BLaER1 treated with 17β-estradiol and CSF1 and Interleukin-3, amounts not matched to agents 10 nM and 100 nM (cell line): ENCODE data around the gene OPA1.

Experiments used
- H3K27ac ChIP-seq, 11 experiments: shearing (Covaris generic); formaldehyde crosslinking; 2 replicates each; pipeline ENCODE4 v1.8.1; 2022
- H3K27me3 ChIP-seq, 11 experiments: shearing (Covaris generic); formaldehyde crosslinking; 2 replicates each; pipeline ENCODE4 v1.8.1; 2022
- H3K36me3 ChIP-seq, 11 experiments: shearing (Covaris generic); formaldehyde crosslinking; 2 replicates each; pipeline ENCODE4 v1.8.1; 2022
- H3K4me1 ChIP-seq, 10 experiments: shearing (Covaris generic); formaldehyde crosslinking; 2 replicates each; pipeline ENCODE4 v1.8.1; 2022
- H3K4me2 ChIP-seq, 11 experiments: shearing (Covaris generic); formaldehyde crosslinking; 2 replicates each; pipeline ENCODE4 v1.8.1; 2022
- H3K4me3 ChIP-seq, 10 experiments: shearing (Covaris generic); formaldehyde crosslinking; 2 replicates each; pipeline ENCODE4 v1.8.1; 2022
- H3K9ac ChIP-seq, 11 experiments: shearing (Covaris generic); formaldehyde crosslinking; 2 replicates each; pipeline ENCODE4 v1.8.1; 2022
- H3K9me3 ChIP-seq, 11 experiments: shearing (Covaris generic); formaldehyde crosslinking; replicated peaks in 1 of 11; 2 replicates each; pipeline ENCODE4 v1.8.1; 2022
- H4K20me1 ChIP-seq, 11 experiments: shearing (Covaris generic); formaldehyde crosslinking; 2 replicates each; pipeline ENCODE4 v1.8.1; 2022
- Cebpa-rat ChIP-seq, 11 experiments: shearing (Covaris generic); IDR thresholded peaks; 2 replicates each; pipeline ENCODE4 v1.8.1; 2022

The OPA1 gene

DNA sequence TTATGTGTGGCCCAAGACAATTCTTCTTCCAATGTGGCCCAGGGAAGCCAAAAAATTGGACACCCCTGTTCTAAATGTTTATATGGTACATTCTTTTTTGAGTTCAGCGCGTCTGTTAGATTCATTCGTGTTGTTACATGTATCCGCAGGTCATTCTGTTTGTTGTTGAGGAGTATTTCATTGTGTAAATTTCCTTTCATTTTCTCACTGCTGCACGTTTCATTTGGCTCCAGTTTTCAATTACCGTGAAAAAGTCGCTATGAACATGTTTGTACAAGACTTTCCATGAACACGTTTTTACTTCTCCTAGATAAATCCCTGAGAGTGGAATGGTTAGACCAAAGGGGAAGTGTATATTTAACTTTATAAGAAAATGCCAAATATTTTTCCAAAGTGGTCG is 7.5 kb upstream of the OPA1 start:
- H4K20me1 ChIP-seq = no peaks in the 10 kb centered on the region
- TF ChIP-seq Cebpa-rat (IDR thresholded peaks at IDR 0.05) = no peak
- H3K9ac ChIP-seq = no peak overlapping the region
- no peaks in the 10 kb centered on the region for H3K36me3 ChIP-seq
- no peak overlapping the region for H3K4me2 ChIP-seq
- no peak overlapping the region for H3K4me3 ChIP-seq
- no peaks in the 10 kb centered on the region for H3K9me3 ChIP-seq
- H3K27ac ChIP-seq = no peak overlapping the region
- peaks cover 0 to 12% (median 0%) of the 10 kb centered on the region in 10 experiments; a peak in 5 of 20 replicates for H3K4me1 ChIP-seq
- no peaks in the 10 kb centered on the region for H3K27me3 ChIP-seq

DNA sequence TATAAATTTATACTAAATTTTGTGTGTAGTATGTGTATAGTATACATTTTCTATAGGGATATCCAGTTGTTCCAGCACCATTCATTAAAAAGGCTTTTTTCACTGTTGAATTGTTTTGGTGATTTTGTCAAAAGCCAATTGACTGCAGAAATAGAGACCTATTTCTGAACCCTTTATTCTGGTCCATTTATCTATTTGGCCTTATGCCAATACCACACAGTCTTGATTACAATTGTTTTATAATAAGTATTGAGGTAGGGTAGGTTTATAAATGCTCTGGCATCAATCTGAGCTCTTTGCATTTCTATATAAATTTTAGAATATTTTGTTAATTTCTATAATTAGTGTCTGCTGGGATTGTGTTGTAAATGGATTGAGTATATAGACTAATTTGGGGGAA is 6.5 kb upstream of the OPA1 start:
- no peak for TF ChIP-seq Cebpa-rat (IDR thresholded peaks at IDR 0.05)
- Histone ChIP-seq H3K27me3 (no peaks in the 10 kb centered on the region), H4K20me1 (no peaks in the 10 kb centered on the region), H3K4me1 (peaks cover 0 to 14% (median 0%) of the 10 kb centered on the region in 10 experiments; a peak in 5 of 20 replicates), H3K9ac (no peak overlapping the region), H3K4me3 (no peak overlapping the region), H3K4me2 (no peak overlapping the region), H3K36me3 (no peaks in the 10 kb centered on the region), H3K27ac (no peak overlapping the region), H3K9me3 (no peaks in the 10 kb centered on the region)

DNA sequence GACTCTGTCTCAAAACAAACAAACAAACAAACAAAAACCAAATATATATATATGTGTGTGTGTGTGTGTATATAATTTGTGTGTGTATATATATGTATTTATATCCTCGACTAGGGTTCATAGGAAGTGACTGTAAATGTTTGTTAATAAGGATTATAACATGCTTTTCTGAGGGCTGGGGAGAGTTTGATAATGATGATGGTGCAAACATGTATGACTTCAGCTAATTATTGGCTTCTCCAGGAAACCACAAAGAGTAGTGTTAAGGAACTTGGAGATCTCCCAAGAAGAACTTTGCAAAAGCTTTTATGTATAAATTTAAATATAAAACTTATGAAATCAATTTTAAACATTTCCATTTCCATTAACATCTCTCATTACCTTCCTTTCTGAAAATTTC is 3.9 kb upstream of the OPA1 start:
- H3K27me3 ChIP-seq = no peaks in the 10 kb centered on the region
- H3K4me3 ChIP-seq = no peak overlapping the region
- no peak for TF ChIP-seq Cebpa-rat (IDR thresholded peaks at IDR 0.05)
- H4K20me1 ChIP-seq = peaks cover 0 to 7% (median under 1%) of the 10 kb centered on the region in 11 experiments; a peak in 9 of 22 replicates
- H3K4me2 ChIP-seq = peak overlapping the region in 2 of 11 experiments; percentile 16 to 37; a peak in 2 of 22 replicates
- H3K9ac ChIP-seq = no peak overlapping the region
- no peak overlapping the region for H3K27ac ChIP-seq
- peaks cover 8 to 23% (median 11%) of the 10 kb centered on the region in 10 experiments; a peak in 19 of 20 replicates for H3K4me1 ChIP-seq
- no peaks in the 10 kb centered on the region for H3K9me3 ChIP-seq
- H3K36me3 ChIP-seq = no peaks in the 10 kb centered on the region

GRCh38 chr3:193589616-193590015 is 3.4 kb upstream of the OPA1 start:
- Histone ChIP-seq H3K4me3 (no peak overlapping the region), H3K4me2 (peak overlapping the region in 2 of 11 experiments; percentile 16 to 37; a peak in 2 of 22 replicates), H3K9me3 (no peaks in the 10 kb centered on the region), H3K9ac (no peak overlapping the region), H3K27ac (no peak overlapping the region), H3K4me1 (peaks cover 13 to 28% (median 16%) of the 10 kb centered on the region in 10 experiments), H4K20me1 (peaks cover 0 to 12% (median 6%) of the 10 kb centered on the region in 11 experiments; a peak in 10 of 22 replicates), H3K36me3 (no peaks in the 10 kb centered on the region), H3K27me3 (no peaks in the 10 kb centered on the region)
- TF ChIP-seq Cebpa-rat (IDR thresholded peaks at IDR 0.05) = no peak

- no peak for TF ChIP-seq Cebpa-rat (IDR thresholded peaks at IDR 0.05)
- no peaks in the 10 kb centered on the region for H3K9me3 ChIP-seq
- no peak overlapping the region; a peak in 1 of 22 replicates for H3K4me2 ChIP-seq
These were observed 2.7 kb upstream of the OPA1 start for GRCh38 chr3:193590088-193590856.

DNA sequence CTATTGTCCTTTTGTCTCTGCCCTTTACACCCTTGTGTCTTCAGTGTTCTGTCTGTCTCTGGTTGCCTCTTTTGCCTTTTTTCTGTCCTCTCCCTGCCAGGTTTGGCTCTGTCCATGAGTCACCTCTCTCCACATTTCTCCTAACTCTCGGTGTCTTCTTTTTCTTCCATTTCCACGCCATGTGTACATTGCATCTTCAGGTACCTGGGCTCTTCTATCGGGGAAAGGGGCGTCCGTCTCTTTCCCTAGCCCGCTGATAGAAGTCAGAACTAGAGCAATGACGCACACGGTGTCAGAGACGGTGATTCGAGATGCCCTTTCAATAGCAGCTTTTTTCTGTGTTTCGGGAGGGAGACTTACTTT is 641 bp downstream of the OPA1 start:
- no peak for TF ChIP-seq Cebpa-rat (IDR thresholded peaks at IDR 0.05)
- peaks cover 23 to 39% (median 24%) of the 10 kb centered on the region in 11 experiments for H3K36me3 ChIP-seq
- peaks cover 16 to 40% (median 26%) of the 10 kb centered on the region in 10 experiments for H3K4me1 ChIP-seq
- no peaks in the 10 kb centered on the region for H3K9me3 ChIP-seq
- H3K27ac ChIP-seq = peak overlapping the region; percentile 88 to 97 (median 94)
- H3K9ac ChIP-seq = peak overlapping the region; percentile 91 to 98 (median 96)
- peak overlapping the region; percentile 86 to 98 (median 90) for H3K4me3 ChIP-seq
- H3K27me3 ChIP-seq = no peaks in the 10 kb centered on the region
- peaks cover 13 to 49% (median 40%) of the 10 kb centered on the region in 11 experiments; a peak in 19 of 22 replicates for H4K20me1 ChIP-seq
- peak overlapping the region; percentile 83 to 96 (median 90) for H3K4me2 ChIP-seq

More at GRCh38 chr3:193590088-193590856, 2.7 kb upstream of the OPA1 start:
- Histone ChIP-seq H3K27me3 (no peaks in the 10 kb centered on the region), H3K36me3 (0 out of 22 replicates have a peak, but pooled peaks cover 0 to 5% (median 0%) of the 10 kb centered on the region in 11 experiments), H3K4me3 (no peak overlapping the region), H3K9ac (no peak overlapping the region), H3K27ac (no peak overlapping the region), H4K20me1 (peaks cover 0 to 19% (median 12%) of the 10 kb centered on the region in 11 experiments; a peak in 14 of 22 replicates), H3K4me1 (peaks cover 16 to 35% (median 22%) of the 10 kb centered on the region in 10 experiments)

- H3K4me2 ChIP-seq = peak overlapping the region; percentile 83 to 96 (median 90)
- peaks cover 37 to 54% (median 39%) of the 10 kb centered on the region in 11 experiments for H3K36me3 ChIP-seq
- H3K9me3 ChIP-seq = no peaks in the 10 kb centered on the region
- H4K20me1 ChIP-seq = peaks cover 26 to 64% (median 54%) of the 10 kb centered on the region in 11 experiments; a peak in 19 of 22 replicates
- H3K27ac ChIP-seq = no peak overlapping the region
- peaks cover 16 to 32% (median 25%) of the 10 kb centered on the region in 10 experiments for H3K4me1 ChIP-seq
- H3K4me3 ChIP-seq = peak overlapping the region in 9 of 10 experiments; percentile 86 to 98 (median 90); a peak in 11 of 20 replicates
- TF ChIP-seq Cebpa-rat (IDR thresholded peaks at IDR 0.05) = no peak
- H3K9ac ChIP-seq = peak overlapping the region in 3 of 11 experiments; percentile 42 to 96 (median 95); a peak in 4 of 22 replicates
- no peaks in the 10 kb centered on the region for H3K27me3 ChIP-seq
These were observed 2.1 kb downstream of the OPA1 start for GRCh38 chr3:193594946-193595689.

DNA sequence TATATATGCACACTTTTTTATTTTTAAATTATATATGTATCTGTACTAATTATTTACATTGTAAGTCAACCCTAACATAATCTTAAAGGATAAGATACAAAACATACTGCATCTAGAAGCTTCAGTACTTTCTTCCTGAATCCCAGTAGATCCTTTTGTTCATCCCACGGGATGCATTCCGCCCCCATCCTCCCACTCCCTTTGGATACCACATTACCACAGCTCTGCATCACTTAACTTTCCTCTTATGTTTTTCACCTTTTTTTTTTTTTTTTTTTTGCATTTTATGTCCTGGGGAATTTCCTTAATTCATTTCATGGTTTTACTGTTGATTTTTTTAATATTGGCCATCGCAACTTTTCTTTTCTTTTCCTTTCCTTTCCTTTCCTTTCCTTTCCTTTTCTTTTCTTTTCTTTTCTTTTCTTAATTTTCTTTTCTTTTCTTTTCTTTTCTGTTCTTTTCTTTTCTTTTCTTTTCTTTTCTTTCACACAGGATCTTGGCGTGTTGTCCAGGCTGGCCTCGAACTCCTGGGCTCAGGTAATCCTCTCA is 3.0 kb downstream of the OPA1 start:
- Histone ChIP-seq H3K9me3 (no peaks in the 10 kb centered on the region), H3K4me1 (peaks cover 16 to 29% (median 25%) of the 10 kb centered on the region in 10 experiments), H3K4me3 (no peak overlapping the region), H4K20me1 (peaks cover 35 to 73% (median 63%) of the 10 kb centered on the region in 11 experiments; a peak in 20 of 22 replicates), H3K9ac (no peak overlapping the region), H3K36me3 (peaks cover 45 to 63% (median 48%) of the 10 kb centered on the region in 11 experiments), H3K27me3 (no peaks in the 10 kb centered on the region), H3K4me2 (peak overlapping the region in 3 of 11 experiments; percentile 89 to 95 (median 90); a peak in 3 of 22 replicates), H3K27ac (no peak overlapping the region)
- no peak for TF ChIP-seq Cebpa-rat (IDR thresholded peaks at IDR 0.05)
